ENCODE measurements around the gene DLST. TPM values are rescaled to one million over a fixed set of nuclear protein-coding genes. Genes with fewer than 3 reads are reported as not detected.

DLST gene
- total RNA-seq, 1 experiment from 2014 or later = 68.8 TPM

DNA sequence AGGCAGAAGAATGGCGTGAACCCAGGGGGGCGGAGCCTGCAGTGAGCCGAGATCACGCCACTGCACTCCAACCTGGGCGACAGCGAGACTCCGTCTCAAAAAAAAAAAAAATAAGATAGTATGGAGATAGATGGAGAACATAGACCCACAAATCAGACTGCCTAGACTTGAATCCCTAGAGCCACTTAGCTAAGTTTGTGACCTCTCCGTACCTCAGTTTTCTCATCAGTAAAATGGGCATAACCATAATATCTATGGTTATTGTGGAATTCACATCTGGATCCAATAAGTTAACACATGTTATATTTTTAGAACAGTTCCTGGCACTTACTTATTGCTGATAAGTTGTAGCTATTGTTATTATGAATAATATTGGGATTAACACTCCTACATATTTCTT lies 13.0 kb upstream of the DLST start:
- no peak overlapping the region for H3K4me3 ChIP-seq (ENCODE audit: low read depth in 2 of 2, low read length in 2 of 2)
- TF ChIP-seq POLR2AphosphoS5 (IDR thresholded peaks at IDR 0.05; ENCODE audit: low read depth, low read length) = no peak
- no peak for TF ChIP-seq REST (IDR thresholded peaks at IDR 0.05; ENCODE audit: insufficient read depth in 1 of 2, low read depth in 2 of 2, low read length in 1 of 2)
- no peak for TF ChIP-seq SIN3A (IDR thresholded peaks at IDR 0.05; ENCODE audit: borderline replicate concordance, insufficient read depth, low read depth, low read length)
- TF ChIP-seq TCF7L2 (IDR thresholded peaks at IDR 0.05; ENCODE audit: low read depth, low read length) = no peak
- TF ChIP-seq CTCF (IDR thresholded peaks at IDR 0.05) = no peak
- no peaks in the 10 kb centered on the region for H3K27me3 ChIP-seq (ENCODE audit: control insufficient read depth, insufficient read depth, low read length)
- DNase-seq (ENCODE audit: low read depth, low spot score) (no peak), ATAC-seq (no peak)
- no peak overlapping the region for H3K27ac ChIP-seq (ENCODE audit: low read length)
- no peaks in the 10 kb centered on the region for H3K9me3 ChIP-seq (ENCODE audit: control insufficient read depth, insufficient read depth, low read depth, low read length)
- no TSS peak for BruUV-seq (replicated peaks)
- in situ Hi-C loops (cut with HindIII; ENCODE audit: low pct_unique_long_range_greater_than_20kb, low sequenced_read_pairs) = no loop called here
- ChIA-PET POLR2A (no interaction called here), CTCF (interaction anchor here (0.7 kb wide), 1 partner anchor 20 kb away, joined by 3 read pairs; no protein-coding TSS in a partner anchor)
- H3K4me1 ChIP-seq (ENCODE audit: control insufficient read depth, insufficient read depth, low read length) = no peaks in the 10 kb centered on the region
- no peaks in the 10 kb centered on the region for H3K36me3 ChIP-seq (ENCODE audit: control insufficient read depth, insufficient read depth, low read length)
- intact Hi-C loops (cut with micrococcal nuclease; ENCODE audit: unreplicated experiment) = loop anchor here (10.0 kb wide), 1 partner anchor 426 kb away; no protein-coding TSS in a partner anchor

GRCh38 chr14:74871819-74872218 lies 9.9 kb upstream of the DLST start:
- Histone ChIP-seq H3K4me3 (ENCODE audit: low read depth in 2 of 2, low read length in 2 of 2) (no peak overlapping the region), H3K27me3 (ENCODE audit: control insufficient read depth, insufficient read depth, low read length) (no peaks in the 10 kb centered on the region), H3K9me3 (ENCODE audit: control insufficient read depth, insufficient read depth, low read depth, low read length) (no peaks in the 10 kb centered on the region), H3K4me1 (ENCODE audit: control insufficient read depth, insufficient read depth, low read length) (no peaks in the 10 kb centered on the region), H3K27ac (ENCODE audit: low read length) (no peak overlapping the region), H3K36me3 (ENCODE audit: control insufficient read depth, insufficient read depth, low read length) (no peaks in the 10 kb centered on the region)
- ChIA-PET POLR2A (no interaction called here), CTCF (interaction anchor here (0.6 to 0.9 kb wide), 2 partner anchors 11 to 263 kb away, joined by 4 to 5 read pairs; no protein-coding TSS in a partner anchor)
- no TSS peak for BruUV-seq (replicated peaks)
- ATAC-seq (no peak), DNase-seq (ENCODE audit: low read depth, low spot score) (no peak)
- no peak for TF ChIP-seq POLR2AphosphoS5 (IDR thresholded peaks at IDR 0.05; ENCODE audit: low read depth, low read length)
- TF ChIP-seq SIN3A (IDR thresholded peaks at IDR 0.05; ENCODE audit: borderline replicate concordance, insufficient read depth, low read depth, low read length) = no peak
- TF ChIP-seq CTCF (IDR thresholded peaks at IDR 0.05) = no peak
- no peak for TF ChIP-seq TCF7L2 (IDR thresholded peaks at IDR 0.05; ENCODE audit: low read depth, low read length)
- TF ChIP-seq REST (IDR thresholded peaks at IDR 0.05; ENCODE audit: insufficient read depth in 1 of 2, low read depth in 2 of 2, low read length in 1 of 2) = no peak
- in situ Hi-C loops (cut with HindIII; ENCODE audit: low pct_unique_long_range_greater_than_20kb, low sequenced_read_pairs) = no loop called here
- intact Hi-C loops (cut with micrococcal nuclease; ENCODE audit: unreplicated experiment) = no loop called here
